ENCODE results near the gene WDR81. TPM values are rescaled to one million over a fixed set of nuclear protein-coding genes. Genes with fewer than 3 reads are reported as not detected.

Gene WDR81
- total RNA-seq, 1 donor = 47.8 TPM

DNA sequence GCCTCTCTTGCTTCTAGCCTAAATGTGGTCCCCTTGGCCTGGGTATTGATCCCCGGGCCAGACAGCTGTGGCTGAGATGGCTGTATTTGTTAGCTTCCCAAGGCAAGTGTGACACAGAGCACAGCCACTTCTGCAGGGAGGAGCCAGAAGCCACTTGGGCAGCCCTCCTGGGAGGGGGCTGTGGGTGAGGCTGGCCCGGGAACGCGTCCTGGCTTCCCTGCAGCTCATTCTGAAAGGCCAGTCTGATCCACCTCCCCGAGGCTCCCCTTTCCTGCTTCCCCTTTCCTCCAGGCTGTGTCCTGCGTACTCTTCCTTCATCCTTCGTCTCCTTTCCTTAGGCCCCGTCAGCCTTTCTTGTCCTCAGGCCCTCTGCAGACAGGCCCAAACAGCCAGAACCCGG, 26.1 kb downstream of the WDR81 start:
- Histone ChIP-seq H3K9me3 (ENCODE audit: low read depth, low read length) (no peaks in the 10 kb centered on the region), H3K27ac (ENCODE audit: low read depth, low read length) (no peak overlapping the region), H3K4me1 (ENCODE audit: insufficient read depth, low read length) (no peaks in the 10 kb centered on the region), H3K36me3 (ENCODE audit: insufficient read depth, low read length) (no peaks in the 10 kb centered on the region), H2AFZ (ENCODE audit: low read length) (no peak overlapping the region), H3K27me3 (ENCODE audit: insufficient read depth, low read length) (peaks cover 4% of the 10 kb centered on the region), H3K79me2 (ENCODE audit: insufficient read depth, low read length) (no peaks in the 10 kb centered on the region), H3K4me3 (ENCODE audit: insufficient read depth, low read length) (no peak overlapping the region), H3K4me2 (ENCODE audit: insufficient read depth, low read length) (no peak overlapping the region), H4K20me1 (ENCODE audit: insufficient read depth, low read length) (no peaks in the 10 kb centered on the region)
- peak; percentile 72 for DNase-seq (ENCODE audit: insufficient read length, low spot score, missing footprints)
- TF ChIP-seq, protein P1, sequence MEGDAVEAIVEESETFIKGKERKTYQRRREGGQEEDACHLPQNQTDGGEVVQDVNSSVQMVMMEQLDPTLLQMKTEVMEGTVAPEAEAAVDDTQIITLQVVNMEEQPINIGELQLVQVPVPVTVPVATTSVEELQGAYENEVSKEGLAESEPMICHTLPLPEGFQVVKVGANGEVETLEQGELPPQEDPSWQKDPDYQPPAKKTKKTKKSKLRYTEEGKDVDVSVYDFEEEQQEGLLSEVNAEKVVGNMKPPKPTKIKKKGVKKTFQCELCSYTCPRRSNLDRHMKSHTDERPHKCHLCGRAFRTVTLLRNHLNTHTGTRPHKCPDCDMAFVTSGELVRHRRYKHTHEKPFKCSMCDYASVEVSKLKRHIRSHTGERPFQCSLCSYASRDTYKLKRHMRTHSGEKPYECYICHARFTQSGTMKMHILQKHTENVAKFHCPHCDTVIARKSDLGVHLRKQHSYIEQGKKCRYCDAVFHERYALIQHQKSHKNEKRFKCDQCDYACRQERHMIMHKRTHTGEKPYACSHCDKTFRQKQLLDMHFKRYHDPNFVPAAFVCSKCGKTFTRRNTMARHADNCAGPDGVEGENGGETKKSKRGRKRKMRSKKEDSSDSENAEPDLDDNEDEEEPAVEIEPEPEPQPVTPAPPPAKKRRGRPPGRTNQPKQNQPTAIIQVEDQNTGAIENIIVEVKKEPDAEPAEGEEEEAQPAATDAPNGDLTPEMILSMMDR (IDR thresholded peaks at IDR 0.05; ENCODE audit: extremely low read depth, low read depth, low read length) = no peak

DNA sequence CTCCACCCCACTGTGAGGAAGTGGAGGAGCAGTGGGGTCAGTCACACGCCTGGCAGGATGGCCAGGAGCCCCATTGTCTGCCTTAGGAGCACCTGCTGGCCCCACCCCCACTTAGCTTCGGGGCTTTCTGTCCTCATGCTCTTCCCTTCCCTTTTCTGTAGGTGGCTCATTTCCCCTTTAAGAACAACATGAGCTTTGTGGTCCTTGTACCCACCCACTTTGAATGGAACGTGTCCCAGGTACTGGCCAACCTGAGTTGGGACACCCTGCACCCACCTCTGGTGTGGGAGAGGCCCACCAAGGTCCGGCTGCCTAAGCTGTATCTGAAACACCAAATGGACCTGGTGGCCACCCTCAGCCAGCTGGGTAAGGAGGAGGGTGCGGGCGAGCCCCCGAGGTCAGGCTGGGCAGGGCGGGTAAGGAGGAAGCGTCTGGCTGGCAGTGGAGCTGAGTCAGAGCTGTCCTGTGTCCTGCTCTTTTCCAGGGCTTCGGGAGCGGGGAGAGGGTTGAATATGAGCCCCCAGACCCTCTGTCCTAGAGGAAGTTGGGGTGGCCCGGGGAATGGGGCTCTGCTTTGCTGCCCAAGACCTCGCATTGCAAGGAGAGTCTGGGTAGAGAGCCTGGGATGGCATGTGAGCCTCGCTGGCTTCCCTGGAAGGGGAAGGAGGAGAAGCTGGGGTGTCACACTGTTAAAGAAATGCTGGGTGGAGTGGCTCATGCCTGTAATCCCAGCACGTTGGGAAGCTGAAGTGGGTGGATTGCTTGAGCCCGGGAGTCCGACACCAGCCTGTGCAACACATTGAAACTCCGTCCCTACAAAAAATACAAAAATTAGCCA, 28.1 kb downstream of the WDR81 start:
- DNase-seq (ENCODE audit: insufficient read length, low spot score, missing footprints) = peak; percentile 91
- Histone ChIP-seq H2AFZ (ENCODE audit: low read length) (no peak overlapping the region), H3K4me2 (ENCODE audit: insufficient read depth, low read length) (no peak overlapping the region)

DNA sequence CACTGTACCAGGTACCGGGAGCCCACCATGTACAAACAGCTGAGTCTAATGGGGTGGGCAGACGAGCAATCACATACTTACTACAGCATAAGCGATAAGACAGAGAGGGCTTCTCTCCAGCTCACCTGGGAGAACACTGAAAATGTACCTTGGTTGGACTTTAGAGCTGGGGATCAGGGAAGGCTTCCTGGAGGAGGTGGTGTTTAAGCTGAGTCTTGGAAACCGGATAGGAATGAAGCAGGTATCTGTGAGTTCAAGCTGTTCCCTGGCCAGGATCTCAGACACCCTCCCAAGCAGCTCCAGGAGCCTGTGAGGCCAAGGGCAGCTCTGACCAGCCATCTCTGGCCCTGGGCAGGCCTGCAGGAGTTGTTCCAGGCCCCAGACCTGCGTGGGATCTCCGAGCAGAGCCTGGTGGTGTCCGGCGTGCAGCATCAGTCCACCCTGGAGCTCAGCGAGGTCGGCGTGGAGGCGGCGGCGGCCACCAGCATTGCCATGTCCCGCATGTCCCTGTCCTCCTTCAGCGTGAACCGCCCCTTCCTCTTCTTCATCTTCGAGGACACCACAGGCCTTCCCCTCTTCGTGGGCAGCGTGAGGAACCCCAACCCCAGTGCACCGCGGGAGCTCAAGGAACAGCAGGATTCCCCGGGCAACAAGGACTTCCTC, 29.4 kb downstream of the WDR81 start:
- TF ChIP-seq, protein P1 (IDR thresholded peaks at IDR 0.05; ENCODE audit: extremely low read depth, low read depth, low read length) = no peak
- Histone ChIP-seq H2AFZ (ENCODE audit: low read length) (no peak overlapping the region), H3K27me3 (ENCODE audit: insufficient read depth, low read length) (peaks cover 4% of the 10 kb centered on the region), H3K9me3 (ENCODE audit: low read depth, low read length) (no peaks in the 10 kb centered on the region), H3K4me3 (ENCODE audit: insufficient read depth, low read length) (no peak overlapping the region), H3K36me3 (ENCODE audit: insufficient read depth, low read length) (no peaks in the 10 kb centered on the region), H3K27ac (ENCODE audit: low read depth, low read length) (no peak overlapping the region), H3K4me2 (ENCODE audit: insufficient read depth, low read length) (no peak overlapping the region), H3K79me2 (ENCODE audit: insufficient read depth, low read length) (no peaks in the 10 kb centered on the region), H3K4me1 (ENCODE audit: insufficient read depth, low read length) (no peaks in the 10 kb centered on the region), H4K20me1 (ENCODE audit: insufficient read depth, low read length) (no peaks in the 10 kb centered on the region)
- DNase-seq (ENCODE audit: insufficient read length, low spot score, missing footprints) = peak; percentile 27

More for the DNA sequence above, 28.1 kb downstream of the WDR81 start:
- Histone ChIP-seq H3K27me3 (ENCODE audit: insufficient read depth, low read length) (peaks cover 4% of the 10 kb centered on the region), H3K4me1 (ENCODE audit: insufficient read depth, low read length) (no peaks in the 10 kb centered on the region), H3K36me3 (ENCODE audit: insufficient read depth, low read length) (no peaks in the 10 kb centered on the region), H3K27ac (ENCODE audit: low read depth, low read length) (no peak overlapping the region), H3K9me3 (ENCODE audit: low read depth, low read length) (no peaks in the 10 kb centered on the region), H3K4me3 (ENCODE audit: insufficient read depth, low read length) (no peak overlapping the region), H3K79me2 (ENCODE audit: insufficient read depth, low read length) (no peaks in the 10 kb centered on the region), H4K20me1 (ENCODE audit: insufficient read depth, low read length) (no peaks in the 10 kb centered on the region)
- TF ChIP-seq, protein P1 (IDR thresholded peaks at IDR 0.05; ENCODE audit: extremely low read depth, low read depth, low read length) = no peak

Data from osteoblast (primary cell).